ENCODE data around the gene GAS7.
"Not testable (repeated sequence)": the region's sequence is repeated elsewhere in the genome, so short reads cannot be mapped to it uniquely, and the experiment has no call there.

Gene GAS7

GRCh38 chr17:10019941-10020451 is 178.4 kb downstream of the GAS7 start:
- peaks cover 3% of the 10 kb centered on the region for H3K4me1 ChIP-seq (ENCODE audit: control insufficient read depth, insufficient read depth, low read length, poor library complexity, severe bottlenecking)
- H3K27ac ChIP-seq (ENCODE audit: low read depth, low read length, severe bottlenecking): no peak overlapping the region
- no peaks in the 10 kb centered on the region for H3K9me3 ChIP-seq (ENCODE audit: control insufficient read depth, low read length)
- H3K4me3 ChIP-seq (ENCODE audit: extremely low read depth, insufficient read depth, low read length, poor library complexity, severe bottlenecking): no peak overlapping the region
- WGBS, 2 experiments (ENCODE audit: insufficient coverage in 2 of 2): 72 to 97% methylated on average over 5 to 7 of the region's 9 CpGs
- no peaks in the 10 kb centered on the region for H3K36me3 ChIP-seq (ENCODE audit: control insufficient read depth, insufficient read depth, low read length)

DNA sequence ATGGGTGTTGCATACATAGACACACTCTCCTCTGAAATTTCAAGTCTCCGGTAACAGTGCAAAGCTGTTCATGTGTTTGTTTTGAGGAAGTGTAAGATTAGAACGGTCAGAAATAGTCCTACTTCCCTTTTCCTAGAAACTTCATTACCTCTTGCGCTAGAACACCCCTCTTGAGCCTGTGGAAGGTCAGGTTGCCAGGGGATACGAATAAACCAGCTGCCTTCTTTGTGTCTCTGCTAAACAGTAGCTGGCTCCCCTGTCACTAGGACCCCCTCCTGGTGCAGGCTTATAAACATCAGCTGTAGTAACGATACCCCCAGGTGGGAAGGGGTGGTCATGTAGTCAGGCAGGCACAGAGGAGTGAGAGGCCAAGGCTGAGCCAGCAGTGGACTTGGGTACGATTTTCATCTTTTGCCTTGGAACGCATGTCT is 179.9 kb downstream of the GAS7 start:
- no peak overlapping the region for H3K27ac ChIP-seq (ENCODE audit: low read depth, low read length, severe bottlenecking)
- no peaks in the 10 kb centered on the region for H3K9me3 ChIP-seq (ENCODE audit: control insufficient read depth, low read length)
- no peak overlapping the region for H3K4me3 ChIP-seq (ENCODE audit: extremely low read depth, insufficient read depth, low read length, poor library complexity, severe bottlenecking)
- H3K36me3 ChIP-seq (ENCODE audit: control insufficient read depth, insufficient read depth, low read length): no peaks in the 10 kb centered on the region
- peaks cover 3% of the 10 kb centered on the region for H3K4me1 ChIP-seq (ENCODE audit: control insufficient read depth, insufficient read depth, low read length, poor library complexity, severe bottlenecking)
- 68 to 90% methylated on average over 3 to 5 of the region's 7 CpGs for WGBS, 2 experiments (ENCODE audit: insufficient coverage in 2 of 2)

GRCh38 chr17:10016958-10017570 is 181.3 kb downstream of the GAS7 start:
- H3K4me1 ChIP-seq (ENCODE audit: control insufficient read depth, insufficient read depth, low read length, poor library complexity, severe bottlenecking); H3K4me3 ChIP-seq (ENCODE audit: extremely low read depth, insufficient read depth, low read length, poor library complexity, severe bottlenecking); H3K27ac ChIP-seq (ENCODE audit: low read depth, low read length, severe bottlenecking); H3K9me3 ChIP-seq (ENCODE audit: control insufficient read depth, low read length); H3K36me3 ChIP-seq (ENCODE audit: control insufficient read depth, insufficient read depth, low read length): not testable (repeated sequence)
- 94 to 95% methylated on average over 11 to 12 of the region's 14 CpGs for WGBS, 2 experiments (ENCODE audit: insufficient coverage in 2 of 2)

DNA sequence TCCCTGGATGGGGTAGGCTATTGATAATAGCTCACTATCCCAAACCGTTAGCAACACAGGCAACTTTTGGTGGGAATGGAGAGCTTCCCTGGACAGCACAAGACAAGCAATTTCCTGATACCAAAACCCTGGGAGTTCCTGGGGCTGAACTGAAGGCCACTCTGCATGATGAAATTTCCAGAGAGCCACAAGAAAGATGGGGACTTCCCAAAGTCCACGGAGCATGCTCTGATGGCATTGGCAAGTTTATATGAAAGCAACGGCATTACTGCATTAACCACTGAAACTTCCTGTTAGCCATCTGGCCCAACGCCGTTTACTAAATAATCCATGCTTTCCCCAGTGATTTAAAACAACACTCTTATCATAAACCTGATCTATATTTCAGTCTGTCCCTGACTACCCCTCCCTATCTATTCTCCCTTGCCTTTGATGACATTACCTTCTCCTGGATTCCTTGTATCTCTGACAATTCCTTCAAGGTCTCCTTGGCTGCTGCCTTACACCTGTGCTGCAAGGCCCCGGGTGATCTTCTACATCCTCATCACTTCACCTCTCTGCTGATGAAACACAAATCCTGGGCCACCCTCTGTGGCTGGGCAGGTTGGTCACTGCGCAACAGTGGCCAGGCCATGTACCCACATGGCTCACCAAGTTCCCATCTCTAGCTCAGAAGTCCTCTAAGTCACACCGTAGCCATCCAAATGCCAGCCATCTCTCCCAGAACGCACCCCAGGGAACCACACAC is 184.9 kb downstream of the GAS7 start:
- H3K4me1 ChIP-seq (ENCODE audit: control insufficient read depth, insufficient read depth, low read length, poor library complexity, severe bottlenecking): no peaks in the 10 kb centered on the region
- WGBS, 2 experiments (ENCODE audit: insufficient coverage in 2 of 2): 95 to 97% methylated on average over 8 to 9 of the region's 9 CpGs
- no peak overlapping the region for H3K4me3 ChIP-seq (ENCODE audit: extremely low read depth, insufficient read depth, low read length, poor library complexity, severe bottlenecking)
- no peak overlapping the region for H3K27ac ChIP-seq (ENCODE audit: low read depth, low read length, severe bottlenecking)
- H3K36me3 ChIP-seq (ENCODE audit: control insufficient read depth, insufficient read depth, low read length): no peaks in the 10 kb centered on the region
- H3K9me3 ChIP-seq (ENCODE audit: control insufficient read depth, low read length): no peaks in the 10 kb centered on the region

DNA sequence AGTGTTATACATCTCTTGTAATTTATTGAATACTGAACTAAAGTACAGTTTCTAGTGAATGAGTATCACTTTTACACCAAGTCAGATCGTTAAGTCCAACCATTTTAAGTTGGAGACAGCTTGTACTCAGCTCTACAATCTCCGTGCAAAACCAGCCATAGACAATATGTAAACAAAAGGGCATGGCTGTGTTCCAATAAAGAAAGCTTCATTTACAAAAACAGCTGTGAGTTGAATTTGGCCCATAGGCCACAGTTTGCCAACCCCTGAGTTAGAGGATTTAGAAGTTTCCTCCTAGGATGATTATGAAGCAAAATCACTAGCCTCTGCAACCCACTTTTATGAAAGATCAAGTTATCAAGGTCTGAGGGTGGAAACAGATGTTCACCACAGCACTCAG is 187.7 kb downstream of the GAS7 start:
- H3K4me3 ChIP-seq (ENCODE audit: extremely low read depth, insufficient read depth, low read length, poor library complexity, severe bottlenecking): no peak overlapping the region
- no peaks in the 10 kb centered on the region for H3K36me3 ChIP-seq (ENCODE audit: control insufficient read depth, insufficient read depth, low read length)
- H3K27ac ChIP-seq (ENCODE audit: low read depth, low read length, severe bottlenecking): no peak overlapping the region
- H3K9me3 ChIP-seq (ENCODE audit: control insufficient read depth, low read length): no peaks in the 10 kb centered on the region
- H3K4me1 ChIP-seq (ENCODE audit: control insufficient read depth, insufficient read depth, low read length, poor library complexity, severe bottlenecking): no peaks in the 10 kb centered on the region
- WGBS, 2 experiments (ENCODE audit: insufficient coverage in 2 of 2): 90% methylated on average over 2 of the region's 2 CpGs; no CpG with 5 or more reads in 1 of the 2 experiments

- WGBS, 2 experiments (ENCODE audit: insufficient coverage in 2 of 2): 95 to 100% methylated on average over 3 to 6 of the region's 7 CpGs
- no peaks in the 10 kb centered on the region for H3K4me1 ChIP-seq (ENCODE audit: control insufficient read depth, insufficient read depth, low read length, poor library complexity, severe bottlenecking)
- H3K9me3 ChIP-seq (ENCODE audit: control insufficient read depth, low read length): no peaks in the 10 kb centered on the region
Observed at GRCh38 chr17:10003705-10004104, 194.7 kb downstream of the GAS7 start.

DNA sequence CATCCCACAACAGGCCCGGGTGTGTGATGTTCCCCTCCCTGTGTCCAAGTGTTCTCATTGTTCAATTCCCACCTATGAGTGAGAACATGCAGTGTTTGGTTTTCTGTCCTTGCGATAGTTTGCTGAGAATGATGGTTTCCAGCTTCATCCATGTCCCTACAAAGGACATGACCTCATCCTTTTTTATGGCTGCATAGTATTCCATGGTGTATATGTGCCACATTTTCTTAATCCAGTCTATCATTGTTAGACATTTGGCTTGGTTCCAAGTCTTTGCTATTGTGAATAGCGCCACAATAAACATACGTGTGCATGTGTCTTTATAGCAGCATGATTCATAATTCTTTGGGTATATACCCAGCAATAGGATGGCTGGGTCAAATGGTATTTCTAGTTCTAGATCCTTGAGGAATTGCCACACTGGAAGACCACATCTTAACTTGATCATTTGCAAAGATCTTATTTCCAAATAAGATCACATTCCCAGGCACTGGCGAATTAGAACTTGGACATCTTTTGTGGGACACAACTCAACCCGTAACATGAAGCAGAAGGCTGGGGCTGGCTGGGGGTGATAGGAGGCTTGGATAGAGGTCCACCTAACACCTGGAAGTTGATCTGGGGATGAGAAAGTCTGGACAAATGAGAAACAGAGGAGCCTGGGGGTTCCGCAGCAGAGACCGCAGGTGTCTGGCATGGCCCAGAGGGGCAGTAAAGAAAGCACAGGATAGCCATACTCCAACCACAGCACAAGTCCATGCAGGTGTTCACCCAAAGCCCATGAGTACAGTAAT is 195.6 kb downstream of the GAS7 start:
- not testable (repeated sequence) for H3K9me3 ChIP-seq (ENCODE audit: control insufficient read depth, low read length); H3K27ac ChIP-seq (ENCODE audit: low read depth, low read length, severe bottlenecking); H3K4me3 ChIP-seq (ENCODE audit: extremely low read depth, insufficient read depth, low read length, poor library complexity, severe bottlenecking); H3K4me1 ChIP-seq (ENCODE audit: control insufficient read depth, insufficient read depth, low read length, poor library complexity, severe bottlenecking); H3K36me3 ChIP-seq (ENCODE audit: control insufficient read depth, insufficient read depth, low read length)
- WGBS, 2 experiments (ENCODE audit: insufficient coverage in 2 of 2): 87 to 89% methylated on average over 3 of the region's 8 CpGs

More at GRCh38 chr17:10003705-10004104, 194.7 kb downstream of the GAS7 start:
- Histone ChIP-seq H3K36me3 (ENCODE audit: control insufficient read depth, insufficient read depth, low read length) (no peaks in the 10 kb centered on the region), H3K27ac (ENCODE audit: low read depth, low read length, severe bottlenecking) (no peak overlapping the region), H3K4me3 (ENCODE audit: extremely low read depth, insufficient read depth, low read length, poor library complexity, severe bottlenecking) (no peak overlapping the region)

DNA sequence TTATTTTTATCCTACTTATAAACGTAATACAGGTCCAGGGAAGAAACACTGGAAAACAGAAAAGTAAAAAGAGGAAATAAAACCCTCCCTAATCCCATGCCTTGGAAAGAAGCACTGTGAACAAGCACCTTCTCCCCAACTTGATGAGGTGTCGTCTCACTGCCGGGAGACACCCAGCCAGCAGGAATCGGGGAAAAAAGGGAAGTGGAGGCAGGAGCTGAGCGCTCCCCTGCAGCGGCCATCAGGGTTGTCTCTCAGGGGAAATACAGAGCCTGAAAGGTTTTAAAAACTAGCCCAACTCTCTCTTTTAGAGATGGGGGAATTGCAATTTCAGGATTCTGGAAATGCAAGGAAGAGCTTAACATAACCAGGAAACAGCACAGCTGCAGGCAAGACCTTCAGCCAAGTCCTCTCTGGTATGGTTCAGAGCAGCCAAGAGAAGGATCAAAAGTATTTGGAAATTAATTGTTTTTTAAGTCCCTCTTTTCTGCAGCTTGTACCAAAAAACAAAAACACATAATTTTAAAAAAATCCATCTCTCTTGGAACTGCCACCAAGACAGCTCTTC is 197.0 kb downstream of the GAS7 start:
- 91 to 100% methylated on average over 1 to 4 of the region's 6 CpGs for WGBS, 2 experiments (ENCODE audit: insufficient coverage in 2 of 2)
- H3K36me3 ChIP-seq (ENCODE audit: control insufficient read depth, insufficient read depth, low read length): no peaks in the 10 kb centered on the region

GRCh38 chr17:9999919-10000695 is 198.3 kb downstream of the GAS7 start:
- Histone ChIP-seq H3K36me3 (ENCODE audit: control insufficient read depth, insufficient read depth, low read length) (no peaks in the 10 kb centered on the region), H3K4me3 (ENCODE audit: extremely low read depth, insufficient read depth, low read length, poor library complexity, severe bottlenecking) (no peak overlapping the region), H3K4me1 (ENCODE audit: control insufficient read depth, insufficient read depth, low read length, poor library complexity, severe bottlenecking) (no peaks in the 10 kb centered on the region), H3K27ac (ENCODE audit: low read depth, low read length, severe bottlenecking) (no peak overlapping the region), H3K9me3 (ENCODE audit: control insufficient read depth, low read length) (no peaks in the 10 kb centered on the region)
- 87 to 89% methylated on average over 8 of the region's 9 CpGs for WGBS, 2 experiments (ENCODE audit: insufficient coverage in 2 of 2)

More for the DNA sequence above, 197.0 kb downstream of the GAS7 start:
- Histone ChIP-seq H3K27ac (ENCODE audit: low read depth, low read length, severe bottlenecking) (no peak overlapping the region), H3K4me1 (ENCODE audit: control insufficient read depth, insufficient read depth, low read length, poor library complexity, severe bottlenecking) (no peaks in the 10 kb centered on the region), H3K9me3 (ENCODE audit: control insufficient read depth, low read length) (no peaks in the 10 kb centered on the region), H3K4me3 (ENCODE audit: extremely low read depth, insufficient read depth, low read length, poor library complexity, severe bottlenecking) (no peak overlapping the region)

- Histone ChIP-seq H3K36me3 (ENCODE audit: control insufficient read depth, insufficient read depth, low read length) (no peaks in the 10 kb centered on the region), H3K4me1 (ENCODE audit: control insufficient read depth, insufficient read depth, low read length, poor library complexity, severe bottlenecking) (no peaks in the 10 kb centered on the region), H3K27ac (ENCODE audit: low read depth, low read length, severe bottlenecking) (no peak overlapping the region), H3K4me3 (ENCODE audit: extremely low read depth, insufficient read depth, low read length, poor library complexity, severe bottlenecking) (no peak overlapping the region), H3K9me3 (ENCODE audit: control insufficient read depth, low read length) (no peaks in the 10 kb centered on the region)
- WGBS, 2 experiments (ENCODE audit: insufficient coverage in 2 of 2): 87 to 91% methylated on average over 3 of the region's 3 CpGs
Observed at GRCh38 chr17:9998060-9998459, 200.3 kb downstream of the GAS7 start.
